HepG2 (cell line): ENCODE results near the gene UQCR10.

Source experiments
- CREM ChIP-seq, 2 experiments: sonication (generic) in 1 of 2; formaldehyde crosslinking in 1 of 2; IDR thresholded peaks; 2 replicates each; pipeline versions ENCODE4 v1.4.0 to v1.6.1; 2016 to 2020; ENCODE audit warnings: antibody characterized with exemption in 1 of 2, mild to moderate bottlenecking in 1 of 2, missing genetic modification reagents in 1 of 2
- FOXK1 ChIP-seq: sonication (generic); formaldehyde crosslinking; IDR thresholded peaks from 2 replicates; pipeline ENCODE4 v1.4.0; 2020; ENCODE audit warnings: low read depth, missing genetic modification reagents, borderline replicate concordance
- HDAC6 ChIP-seq: fragments of 200-600 bp; sonication (generic); IDR thresholded peaks from 2 replicates; pipeline ENCODE4 v1.7.0; 2017; ENCODE audit warnings: mild to moderate bottlenecking, antibody characterized with exemption, low read length, low read depth
- NCOR1 ChIP-seq: fragments of 200-600 bp; sonication (generic); IDR thresholded peaks from 2 replicates; pipeline ENCODE4 v1.7.0; 2017; ENCODE audit warnings: antibody characterized with exemption, low read length, borderline replicate concordance
- SETDB1 ChIP-seq: sonication (generic); formaldehyde crosslinking; IDR thresholded peaks from 2 replicates; pipeline ENCODE4 v1.5.1; 2020; ENCODE audit warnings: missing genetic modification reagents, mild to moderate bottlenecking, borderline replicate concordance
- TRIM24 ChIP-seq: sonication (generic); formaldehyde crosslinking; IDR thresholded peaks from 2 replicates; pipeline ENCODE4 v1.8.0; 2022; ENCODE audit warnings: mild to moderate bottlenecking, missing genetic modification reagents
- ZFP41 ChIP-seq: sonication (generic); formaldehyde crosslinking; IDR thresholded peaks from 2 replicates; pipeline ENCODE4 v1.4.0; 2020; ENCODE audit warnings: mild to moderate bottlenecking, missing genetic modification reagents, borderline replicate concordance
- ZNF792 ChIP-seq: IDR thresholded peaks from 2 replicates; pipeline ENCODE4 v1.6.1; 2016
- TF ChIP-seq, protein P1 (sequence below): sonication (generic); formaldehyde crosslinking; IDR thresholded peaks from 2 replicates; pipeline ENCODE4 v1.4.0; 2020; ENCODE audit warnings: missing genetic modification reagents
- TF ChIP-seq, protein P2 (sequence below): sonication (generic); formaldehyde crosslinking; IDR thresholded peaks from 2 replicates; pipeline ENCODE4 v1.5.0; 2020; ENCODE audit warnings: mild to moderate bottlenecking, missing genetic modification reagents, moderate library complexity

DNA sequence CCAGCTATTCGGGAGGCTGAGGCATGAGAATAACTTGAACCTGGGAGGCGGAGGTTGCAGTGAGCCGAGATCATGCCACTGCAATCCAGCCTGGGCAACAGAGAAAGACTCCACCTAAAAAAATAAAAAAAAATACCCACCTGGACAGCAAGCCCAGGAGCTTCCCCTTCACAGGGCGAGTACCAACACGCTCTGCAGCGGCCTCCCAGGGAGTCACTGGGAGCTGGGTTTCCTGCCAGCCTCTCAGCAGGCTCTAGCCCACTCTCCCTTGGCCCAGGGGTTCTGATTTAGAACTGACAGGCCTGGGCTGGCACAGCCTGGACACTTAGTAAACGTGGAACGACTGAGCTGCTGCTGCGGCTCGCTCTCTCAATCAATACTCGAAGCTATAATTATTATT, 49.4 kb upstream of the UQCR10 start:
- TF ChIP-seq ZFP41 (CRISPR knock-in tag) (no peak), SETDB1 (CRISPR knock-in tag) (no peak), HDAC6 (no peak), NCOR1 (no peak), FOXK1 (no peak), CREM (IDR thresholded peaks at IDR 0.05) (no peak), CREM (CRISPR knock-in tag; IDR thresholded peaks at IDR 0.05) (no peak), TRIM24 (CRISPR knock-in tag) (no peak), ZNF792 (CRISPR knock-in tag) (no peak)
- TF ChIP-seq, protein P1, sequence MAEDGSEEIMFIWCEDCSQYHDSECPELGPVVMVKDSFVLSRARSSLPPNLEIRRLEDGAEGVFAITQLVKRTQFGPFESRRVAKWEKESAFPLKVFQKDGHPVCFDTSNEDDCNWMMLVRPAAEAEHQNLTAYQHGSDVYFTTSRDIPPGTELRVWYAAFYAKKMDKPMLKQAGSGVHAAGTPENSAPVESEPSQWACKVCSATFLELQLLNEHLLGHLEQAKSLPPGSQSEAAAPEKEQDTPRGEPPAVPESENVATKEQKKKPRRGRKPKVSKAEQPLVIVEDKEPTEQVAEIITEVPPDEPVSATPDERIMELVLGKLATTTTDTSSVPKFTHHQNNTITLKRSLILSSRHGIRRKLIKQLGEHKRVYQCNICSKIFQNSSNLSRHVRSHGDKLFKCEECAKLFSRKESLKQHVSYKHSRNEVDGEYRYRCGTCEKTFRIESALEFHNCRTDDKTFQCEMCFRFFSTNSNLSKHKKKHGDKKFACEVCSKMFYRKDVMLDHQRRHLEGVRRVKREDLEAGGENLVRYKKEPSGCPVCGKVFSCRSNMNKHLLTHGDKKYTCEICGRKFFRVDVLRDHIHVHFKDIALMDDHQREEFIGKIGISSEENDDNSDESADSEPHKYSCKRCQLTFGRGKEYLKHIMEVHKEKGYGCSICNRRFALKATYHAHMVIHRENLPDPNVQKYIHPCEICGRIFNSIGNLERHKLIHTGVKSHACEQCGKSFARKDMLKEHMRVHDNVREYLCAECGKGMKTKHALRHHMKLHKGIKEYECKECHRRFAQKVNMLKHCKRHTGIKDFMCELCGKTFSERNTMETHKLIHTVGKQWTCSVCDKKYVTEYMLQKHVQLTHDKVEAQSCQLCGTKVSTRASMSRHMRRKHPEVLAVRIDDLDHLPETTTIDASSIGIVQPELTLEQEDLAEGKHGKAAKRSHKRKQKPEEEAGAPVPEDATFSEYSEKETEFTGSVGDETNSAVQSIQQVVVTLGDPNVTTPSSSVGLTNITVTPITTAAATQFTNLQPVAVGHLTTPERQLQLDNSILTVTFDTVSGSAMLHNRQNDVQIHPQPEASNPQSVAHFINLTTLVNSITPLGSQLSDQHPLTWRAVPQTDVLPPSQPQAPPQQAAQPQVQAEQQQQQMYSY (CRISPR knock-in tag), result no peak
- TF ChIP-seq, protein P2, sequence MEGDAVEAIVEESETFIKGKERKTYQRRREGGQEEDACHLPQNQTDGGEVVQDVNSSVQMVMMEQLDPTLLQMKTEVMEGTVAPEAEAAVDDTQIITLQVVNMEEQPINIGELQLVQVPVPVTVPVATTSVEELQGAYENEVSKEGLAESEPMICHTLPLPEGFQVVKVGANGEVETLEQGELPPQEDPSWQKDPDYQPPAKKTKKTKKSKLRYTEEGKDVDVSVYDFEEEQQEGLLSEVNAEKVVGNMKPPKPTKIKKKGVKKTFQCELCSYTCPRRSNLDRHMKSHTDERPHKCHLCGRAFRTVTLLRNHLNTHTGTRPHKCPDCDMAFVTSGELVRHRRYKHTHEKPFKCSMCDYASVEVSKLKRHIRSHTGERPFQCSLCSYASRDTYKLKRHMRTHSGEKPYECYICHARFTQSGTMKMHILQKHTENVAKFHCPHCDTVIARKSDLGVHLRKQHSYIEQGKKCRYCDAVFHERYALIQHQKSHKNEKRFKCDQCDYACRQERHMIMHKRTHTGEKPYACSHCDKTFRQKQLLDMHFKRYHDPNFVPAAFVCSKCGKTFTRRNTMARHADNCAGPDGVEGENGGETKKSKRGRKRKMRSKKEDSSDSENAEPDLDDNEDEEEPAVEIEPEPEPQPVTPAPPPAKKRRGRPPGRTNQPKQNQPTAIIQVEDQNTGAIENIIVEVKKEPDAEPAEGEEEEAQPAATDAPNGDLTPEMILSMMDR (CRISPR knock-in tag), result no peak
